ENCODE results near the gene CAPSL.
"Not testable (repeated sequence)": the region's sequence is repeated elsewhere in the genome, so short reads cannot be mapped to it uniquely, and the experiment has no call there.

Gene CAPSL

GRCh38 chr5:35861718-35862117 is 76.7 kb downstream of the CAPSL start:
- Mint-ChIP-seq H3K27ac (ENCODE audit: low read depth) (peak overlapping the region; percentile 99), H3K36me3 (ENCODE audit: insufficient read depth) (peaks cover 90% of the 10 kb centered on the region), H3K4me3 (peak overlapping the region; percentile 77), H3K4me1 (peaks cover 74% of the 10 kb centered on the region), H3K27me3 (no peaks in the 10 kb centered on the region), H3K9me3 (no peaks in the 10 kb centered on the region)
- ATAC-seq (replicated peaks; ENCODE audit: extremely low read depth, poor library complexity, severe bottlenecking) (no peak), DNase-seq (ENCODE audit: low spot score in 2 of 2) (no peak)

DNA sequence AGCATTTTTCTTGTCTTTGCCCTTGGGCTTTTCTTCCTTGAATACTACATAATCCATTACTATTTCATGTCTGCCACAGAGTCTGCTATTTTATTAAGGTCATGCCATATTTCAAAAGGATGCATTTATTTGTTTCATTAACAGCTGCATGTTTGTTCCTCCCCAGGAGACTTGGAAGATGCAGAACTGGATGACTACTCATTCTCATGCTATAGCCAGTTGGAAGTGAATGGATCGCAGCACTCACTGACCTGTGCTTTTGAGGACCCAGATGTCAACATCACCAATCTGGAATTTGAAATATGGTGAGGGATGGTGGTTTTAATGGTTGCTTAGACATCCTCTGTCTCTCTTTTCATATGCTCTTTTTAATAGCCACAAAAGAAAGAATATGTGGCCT is 77.7 kb downstream of the CAPSL start:
- DNase-seq (ENCODE audit: low spot score in 2 of 2), result no peak
- Mint-ChIP-seq H3K27me3 (no peaks in the 10 kb centered on the region), H3K36me3 (ENCODE audit: insufficient read depth) (peaks cover 88% of the 10 kb centered on the region), H3K9me3 (no peaks in the 10 kb centered on the region), H3K4me3 (peak overlapping the region; percentile 77), H3K4me1 (peaks cover 69% of the 10 kb centered on the region), H3K27ac (ENCODE audit: low read depth) (peak overlapping the region; percentile 99)
- no peak for ATAC-seq (replicated peaks; ENCODE audit: extremely low read depth, poor library complexity, severe bottlenecking)

- peaks cover 70% of the 10 kb centered on the region for H3K4me1 Mint-ChIP-seq
- H3K27ac Mint-ChIP-seq (ENCODE audit: low read depth), result peak overlapping the region; percentile 99
- ATAC-seq (replicated peaks; ENCODE audit: extremely low read depth, poor library complexity, severe bottlenecking), result peak; percentile 31
- peak in 1 of 2 donors; percentile 37 for DNase-seq (ENCODE audit: low spot score in 2 of 2)
- H3K36me3 Mint-ChIP-seq (ENCODE audit: insufficient read depth), result peaks cover 86% of the 10 kb centered on the region
- no peaks in the 10 kb centered on the region for H3K27me3 Mint-ChIP-seq
- no peaks in the 10 kb centered on the region for H3K9me3 Mint-ChIP-seq
- H3K4me3 Mint-ChIP-seq, result peak overlapping the region; percentile 77
Measured at GRCh38 chr5:35859101-35859661, 79.2 kb downstream of the CAPSL start.

- ATAC-seq (replicated peaks; ENCODE audit: extremely low read depth, poor library complexity, severe bottlenecking) (no peak), DNase-seq (ENCODE audit: low spot score in 2 of 2) (no peak)
- Mint-ChIP-seq H3K4me3 (peak overlapping the region; percentile 77), H3K27ac (ENCODE audit: low read depth) (peak overlapping the region; percentile 99), H3K27me3 (no peaks in the 10 kb centered on the region), H3K36me3 (ENCODE audit: insufficient read depth) (peaks cover 83% of the 10 kb centered on the region), H3K9me3 (no peaks in the 10 kb centered on the region), H3K4me1 (peaks cover 70% of the 10 kb centered on the region)
Measured at GRCh38 chr5:35857606-35858205, 80.7 kb downstream of the CAPSL start.

DNA sequence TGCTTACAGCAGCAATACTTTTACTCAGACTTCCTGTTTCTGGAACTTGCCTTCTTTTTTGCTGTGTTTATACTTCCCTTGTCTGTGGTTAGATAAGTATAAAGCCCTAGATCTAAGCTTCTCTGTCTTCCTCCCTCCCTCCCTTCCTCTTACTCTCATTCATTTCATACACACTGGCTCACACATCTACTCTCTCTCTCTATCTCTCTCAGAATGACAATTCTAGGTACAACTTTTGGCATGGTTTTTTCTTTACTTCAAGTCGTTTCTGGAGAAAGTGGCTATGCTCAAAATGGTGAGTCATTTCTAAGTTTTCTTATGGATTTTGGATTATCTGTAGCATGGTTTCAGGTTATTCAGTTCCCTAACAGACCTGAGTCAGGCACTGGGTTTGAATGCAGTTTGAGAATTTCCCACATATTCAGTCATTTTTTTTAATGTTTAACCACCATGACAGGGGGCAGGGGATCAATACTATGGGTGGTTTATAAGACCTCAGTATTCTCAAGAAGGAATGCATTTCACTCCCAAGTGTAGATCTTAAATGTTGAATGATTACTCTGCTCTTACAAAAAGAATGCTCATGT is 81.6 kb downstream of the CAPSL start, which contains the start of gene IL7R:
Gene IL7R (plus strand): TSS at position 127 of the 587 bp plus-strand sequence. CDS start 87 bp downstream, at position 214.
- Mint-ChIP-seq H3K4me1 (peaks cover 68% of the 10 kb centered on the region), H3K27ac (ENCODE audit: low read depth) (peak within 1 kb of the TSS; percentile 99), H3K36me3 (ENCODE audit: insufficient read depth) (peaks cover 78% of the 10 kb centered on the region), H3K27me3 (no peaks in the 10 kb centered on the region), H3K9me3 (no peaks in the 10 kb centered on the region), H3K4me3 (peak within 1 kb of the TSS; percentile 77)
- no peak for DNase-seq (ENCODE audit: low spot score in 2 of 2)
- ATAC-seq (replicated peaks; ENCODE audit: extremely low read depth, poor library complexity, severe bottlenecking), result peak; percentile 20

DNA sequence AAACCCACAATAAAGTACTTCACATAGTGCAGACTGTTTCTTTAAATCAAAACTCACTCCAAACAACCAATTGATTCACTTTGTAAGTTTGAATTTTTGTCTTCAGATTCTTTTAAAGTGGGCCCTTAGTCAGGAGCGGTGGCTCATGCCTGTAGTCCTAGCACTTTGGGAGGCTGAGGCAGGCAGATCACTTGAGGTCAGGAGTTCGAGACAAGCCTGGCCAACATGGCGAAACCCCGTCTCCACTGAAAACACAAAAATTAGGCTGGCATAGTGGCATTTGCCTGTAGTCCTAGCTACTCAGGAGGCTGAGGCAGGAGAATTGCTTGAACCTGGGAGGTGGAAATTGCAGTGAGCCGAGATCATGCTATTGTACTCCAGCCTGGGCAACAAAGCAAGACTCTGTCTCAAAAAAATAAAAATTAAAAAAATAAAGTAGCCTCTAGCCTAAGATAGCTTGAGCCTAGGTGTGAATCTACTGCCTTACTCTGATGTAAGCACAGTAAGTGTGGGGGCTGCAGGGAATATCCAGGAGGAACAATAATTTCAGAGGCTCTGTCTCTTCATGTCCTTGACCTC is 82.1 kb downstream of the CAPSL start:
- Mint-ChIP-seq H3K27ac (ENCODE audit: low read depth) (peak overlapping the region; percentile 99), H3K36me3 (ENCODE audit: insufficient read depth) (peaks cover 72% of the 10 kb centered on the region), H3K4me1 (peaks cover 62% of the 10 kb centered on the region), H3K4me3 (peak overlapping the region; percentile 77)
- H3K9me3 Mint-ChIP-seq; H3K27me3 Mint-ChIP-seq; DNase-seq (ENCODE audit: low spot score in 2 of 2); ATAC-seq (replicated peaks; ENCODE audit: extremely low read depth, poor library complexity, severe bottlenecking): not testable (repeated sequence)

DNA sequence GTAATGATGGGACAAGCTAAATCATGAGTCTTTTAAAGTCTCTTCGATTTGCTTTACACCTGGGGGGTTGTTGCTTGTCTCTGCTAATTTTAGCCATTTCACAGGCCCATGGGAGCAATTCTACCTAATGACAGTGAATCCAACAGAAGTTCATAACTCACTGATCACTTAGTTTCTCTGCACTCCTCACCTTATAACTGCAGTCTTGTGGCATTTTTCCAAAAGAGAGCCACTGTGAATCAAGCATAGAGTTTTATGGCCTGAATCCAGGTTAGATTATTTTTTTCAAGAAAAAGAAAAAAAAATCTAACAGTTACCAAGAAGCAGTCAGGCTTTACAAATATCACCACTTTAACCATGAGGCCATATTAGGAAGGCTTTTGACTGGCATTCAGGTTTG is 83.2 kb downstream of the CAPSL start:
- Mint-ChIP-seq H3K27me3 (no peaks in the 10 kb centered on the region), H3K4me3 (peak overlapping the region; percentile 77), H3K4me1 (peaks cover 58% of the 10 kb centered on the region), H3K9me3 (no peaks in the 10 kb centered on the region), H3K36me3 (ENCODE audit: insufficient read depth) (peaks cover 61% of the 10 kb centered on the region), H3K27ac (ENCODE audit: low read depth) (peak overlapping the region; percentile 99)
- ATAC-seq (replicated peaks; ENCODE audit: extremely low read depth, poor library complexity, severe bottlenecking) (no peak), DNase-seq (ENCODE audit: low spot score in 2 of 2) (no peak)
